Lower leg skin (tissue), 3 donors: ENCODE data around the gene THRA.

Source experiments
- CTCF ChIP-seq, 3 donors: fragments of 450-650 bp; IDR thresholded peaks; one replicate each; pipeline ENCODE4 v1.5.1; 2016; ENCODE audit warnings: antibody characterized with exemption in 3 of 3, mild to moderate bottlenecking in 3 of 3, moderate library complexity in 2 of 3
- POLR2A ChIP-seq, 2 donors: fragments of 450-650 bp; IDR thresholded peaks; one replicate each; pipeline ENCODE4 v1.6.1; 2016 to 2017; ENCODE audit warnings: antibody characterized with exemption in 2 of 2, mild to moderate bottlenecking in 1 of 2, moderate library complexity in 1 of 2

GRCh38 chr17:40019140-40019991 lies 43.4 kb upstream of the THRA start:
- TF ChIP-seq CTCF (IDR thresholded peaks at IDR 0.05): no peak
- TF ChIP-seq POLR2A (IDR thresholded peaks at IDR 0.05): no peak
